HEK293 (cell line): ENCODE results near the gene MEI1.

Source experiments
- CTCF ChIA-PET: fragments of 350-600 bp; formaldehyde crosslinking; extraction: SDS; loops from one replicate; lab custom pipeline; 2021; ENCODE audit warnings: antibody characterized with exemption; lab: Yijun Ruan, JAX
- POLR2A ChIA-PET: fragments of 300-600 bp; formaldehyde crosslinking; extraction: SDS; loops from one replicate; lab custom pipeline; 2020; ENCODE audit warnings: antibody characterized with exemption, inconsistent platforms; lab: Yijun Ruan, JAX
- H3K27ac ChIP-seq: fragments of 200-500 bp; sonication (Bioruptor generic); 2 replicates; pipeline ENCODE4 v1.5.1; 2014; ENCODE audit warnings: low read depth, low read length, control low read depth, inconsistent platforms; ENCODE audit errors: extremely low read depth
- H3K36me3 ChIP-seq, 2 experiments: fragments of 200-500 bp in 1 of 2; sonication (Bioruptor generic) in 1 of 2; 1 replicate in 1 of 2; 2 replicates in 1 of 2; pipeline ENCODE4 v1.5.1; 2014 to 2017; ENCODE audit warnings: inconsistent platforms in 2 of 2, low read length in 2 of 2; ENCODE audit not compliant: control insufficient read depth in 2 of 2, insufficient read depth in 1 of 2
- H3K4me1 ChIP-seq: fragments of 200-500 bp; sonication (Bioruptor generic); 2 replicates; pipeline ENCODE4 v1.5.1; 2014; ENCODE audit warnings: mild to moderate bottlenecking, low read length, inconsistent platforms; ENCODE audit not compliant: control insufficient read depth, insufficient read depth
- H3K4me3 ChIP-seq: 2 replicates; pipeline ENCODE4 v1.5.1; 2011; ENCODE audit warnings: low read depth, mild to moderate bottlenecking, control low read depth, low read length, moderate library complexity
- H3K9me3 ChIP-seq: fragments of 200-500 bp; sonication (Bioruptor generic); 2 replicates; pipeline ENCODE4 v1.5.1; 2014; ENCODE audit warnings: low read depth, low read length, inconsistent platforms; ENCODE audit not compliant: control insufficient read depth, insufficient read depth
- BCL6B ChIP-seq: fragments of 450-650 bp; formaldehyde crosslinking; IDR thresholded peaks from 2 replicates; pipeline ENCODE4 v1.5.1; 2017; ENCODE audit warnings: missing biosample characterization, missing genetic modification characterization
- EGR2 ChIP-seq: fragments of 450-650 bp; formaldehyde crosslinking; IDR thresholded peaks from 2 replicates; pipeline ENCODE4 v1.5.1; 2016; ENCODE audit warnings: low read depth, missing biosample characterization, missing genetic modification characterization
- KLF10 ChIP-seq: fragments of 450-650 bp; IDR thresholded peaks from 2 replicates; pipeline ENCODE4 v1.5.1; 2018; ENCODE audit warnings: missing biosample characterization, mild to moderate bottlenecking, missing genetic modification characterization
- PRDM1 ChIP-seq: fragments of 450-650 bp; formaldehyde crosslinking; IDR thresholded peaks from 2 replicates; pipeline ENCODE4; 2016; ENCODE audit warnings: missing biosample characterization, missing genetic modification characterization
- ZBTB7A ChIP-seq: fragments of 450-650 bp; formaldehyde crosslinking; IDR thresholded peaks from 2 replicates; pipeline ENCODE4 v1.5.1; 2016; ENCODE audit warnings: low read depth, missing biosample characterization, missing genetic modification characterization
- ZEB2 ChIP-seq: fragments of 450-650 bp; formaldehyde crosslinking; IDR thresholded peaks from 2 replicates; pipeline ENCODE4 v1.5.1; 2016; ENCODE audit warnings: missing biosample characterization, missing genetic modification characterization
- ZFHX2 ChIP-seq: fragments of 450-650 bp; formaldehyde crosslinking; conservative IDR thresholded peaks from 2 replicates; pipeline ENCODE4 v1.5.1; 2016; ENCODE audit warnings: missing biosample characterization, missing genetic modification characterization
- ZNF132 ChIP-seq: fragments of 450-650 bp; formaldehyde crosslinking; IDR thresholded peaks from 2 replicates; pipeline ENCODE4 v1.5.1; 2017; ENCODE audit warnings: missing biosample characterization, missing genetic modification characterization, borderline replicate concordance
- ZNF214 ChIP-seq: fragments of 450-650 bp; formaldehyde crosslinking; IDR thresholded peaks from 2 replicates; pipeline ENCODE4 v1.5.1; 2017; ENCODE audit warnings: missing biosample characterization, mild to moderate bottlenecking, missing genetic modification characterization, borderline replicate concordance
- ZNF366 ChIP-seq: fragments of 450-650 bp; formaldehyde crosslinking; conservative IDR thresholded peaks from 2 replicates; pipeline ENCODE4 v1.5.1; 2016; ENCODE audit warnings: missing biosample characterization, missing genetic modification characterization
- ZNF394 ChIP-seq: fragments of 450-650 bp; formaldehyde crosslinking; IDR thresholded peaks from 2 replicates; pipeline ENCODE4 v1.5.1; 2016; ENCODE audit warnings: missing biosample characterization, missing genetic modification characterization, mild to moderate bottlenecking, moderate library complexity, borderline replicate concordance
- ZNF600 ChIP-seq: fragments of 450-650 bp; formaldehyde crosslinking; IDR thresholded peaks from 2 replicates; pipeline ENCODE4 v1.5.1; 2016; ENCODE audit warnings: missing biosample characterization, missing genetic modification characterization
- ZNF645 ChIP-seq: fragments of 450-650 bp; formaldehyde crosslinking; IDR thresholded peaks from 2 replicates; pipeline ENCODE4; 2016; ENCODE audit warnings: missing biosample characterization, missing genetic modification characterization
- ZNF654 ChIP-seq: fragments of 450-650 bp; formaldehyde crosslinking; IDR thresholded peaks from 2 replicates; pipeline ENCODE4 v1.5.1; 2016; ENCODE audit warnings: low read depth, missing biosample characterization, missing genetic modification characterization
- ZNF747 ChIP-seq: fragments of 450-650 bp; formaldehyde crosslinking; IDR thresholded peaks from 2 replicates; pipeline ENCODE4 v1.5.1; 2016; ENCODE audit warnings: missing biosample characterization, missing genetic modification characterization
- ZNF768 ChIP-seq: fragments of 450-650 bp; formaldehyde crosslinking; IDR thresholded peaks from 2 replicates; pipeline ENCODE4 v1.5.1; 2018; ENCODE audit warnings: missing biosample characterization, mild to moderate bottlenecking, missing genetic modification characterization
- TF ChIP-seq, protein P1 (sequence below): fragments of 450-650 bp; formaldehyde crosslinking; IDR thresholded peaks from 2 replicates; pipeline ENCODE4 v1.5.1; 2016; ENCODE audit warnings: missing biosample characterization, missing genetic modification characterization
- TF ChIP-seq, protein P2 (sequence below): fragments of 450-650 bp; formaldehyde crosslinking; IDR thresholded peaks from 2 replicates; pipeline ENCODE4 v1.5.1; 2016; ENCODE audit warnings: missing biosample characterization, missing genetic modification characterization
- TF ChIP-seq, protein P3 (sequence below): fragments of 450-650 bp; formaldehyde crosslinking; IDR thresholded peaks from 2 replicates; pipeline ENCODE4 v1.5.1; 2017; ENCODE audit warnings: missing biosample characterization, missing genetic modification characterization

Gene MEI1

GRCh38 chr22:41821471-41822316, 122.4 kb downstream of the MEI1 start:
- Histone ChIP-seq H3K4me1 (no peaks in the 10 kb centered on the region), H3K27ac (0 out of 2 replicates have a peak overlapping the region, but pooled peaks have one; percentile 11), H3K36me3 (peaks cover 1 to 66% of the 10 kb centered on the region in 2 experiments; a peak in 2 of 3 replicates), H3K4me3 (no peak overlapping the region), H3K9me3 (no peaks in the 10 kb centered on the region)
- ChIA-PET CTCF (interaction anchor here (0.6 to 2.5 kb wide), 15 partner anchors 13 to 171 kb away, joined by 3 to 11 read pairs (median 4); partner anchors contain the start of gene CCDC134), POLR2A (interaction anchor here (0.6 to 1.3 kb wide), 2 partner anchors 21 to 876 kb away, joined by 4 read pairs; partner anchors contain the start of gene CCDC134)
- TF ChIP-seq ZNF600 (peak; percentile 51; the same call in 1 of the 2 replicates), ZNF645 (tag by site-specific recombination) (no peak), ZEB2 (tag by site-specific recombination) (no peak), ZFHX2 (peak; percentile 60), KLF10 (tag by site-specific recombination) (no peak), PRDM1 (tag by site-specific recombination) (0 out of 2 replicates have a peak, but pooled peaks have one; percentile 13), ZNF132 (tag by site-specific recombination) (no peak), EGR2 (tag by site-specific recombination) (peak; percentile 68), ZNF214 (no peak)
- TF ChIP-seq, protein P1, sequence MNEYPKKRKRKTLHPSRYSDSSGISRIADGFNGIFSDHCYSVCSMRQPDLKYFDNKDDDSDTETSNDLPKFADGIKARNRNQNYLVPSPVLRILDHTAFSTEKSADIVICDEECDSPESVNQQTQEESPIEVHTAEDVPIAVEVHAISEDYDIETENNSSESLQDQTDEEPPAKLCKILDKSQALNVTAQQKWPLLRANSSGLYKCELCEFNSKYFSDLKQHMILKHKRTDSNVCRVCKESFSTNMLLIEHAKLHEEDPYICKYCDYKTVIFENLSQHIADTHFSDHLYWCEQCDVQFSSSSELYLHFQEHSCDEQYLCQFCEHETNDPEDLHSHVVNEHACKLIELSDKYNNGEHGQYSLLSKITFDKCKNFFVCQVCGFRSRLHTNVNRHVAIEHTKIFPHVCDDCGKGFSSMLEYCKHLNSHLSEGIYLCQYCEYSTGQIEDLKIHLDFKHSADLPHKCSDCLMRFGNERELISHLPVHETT, result no peak
- TF ChIP-seq, protein P2, sequence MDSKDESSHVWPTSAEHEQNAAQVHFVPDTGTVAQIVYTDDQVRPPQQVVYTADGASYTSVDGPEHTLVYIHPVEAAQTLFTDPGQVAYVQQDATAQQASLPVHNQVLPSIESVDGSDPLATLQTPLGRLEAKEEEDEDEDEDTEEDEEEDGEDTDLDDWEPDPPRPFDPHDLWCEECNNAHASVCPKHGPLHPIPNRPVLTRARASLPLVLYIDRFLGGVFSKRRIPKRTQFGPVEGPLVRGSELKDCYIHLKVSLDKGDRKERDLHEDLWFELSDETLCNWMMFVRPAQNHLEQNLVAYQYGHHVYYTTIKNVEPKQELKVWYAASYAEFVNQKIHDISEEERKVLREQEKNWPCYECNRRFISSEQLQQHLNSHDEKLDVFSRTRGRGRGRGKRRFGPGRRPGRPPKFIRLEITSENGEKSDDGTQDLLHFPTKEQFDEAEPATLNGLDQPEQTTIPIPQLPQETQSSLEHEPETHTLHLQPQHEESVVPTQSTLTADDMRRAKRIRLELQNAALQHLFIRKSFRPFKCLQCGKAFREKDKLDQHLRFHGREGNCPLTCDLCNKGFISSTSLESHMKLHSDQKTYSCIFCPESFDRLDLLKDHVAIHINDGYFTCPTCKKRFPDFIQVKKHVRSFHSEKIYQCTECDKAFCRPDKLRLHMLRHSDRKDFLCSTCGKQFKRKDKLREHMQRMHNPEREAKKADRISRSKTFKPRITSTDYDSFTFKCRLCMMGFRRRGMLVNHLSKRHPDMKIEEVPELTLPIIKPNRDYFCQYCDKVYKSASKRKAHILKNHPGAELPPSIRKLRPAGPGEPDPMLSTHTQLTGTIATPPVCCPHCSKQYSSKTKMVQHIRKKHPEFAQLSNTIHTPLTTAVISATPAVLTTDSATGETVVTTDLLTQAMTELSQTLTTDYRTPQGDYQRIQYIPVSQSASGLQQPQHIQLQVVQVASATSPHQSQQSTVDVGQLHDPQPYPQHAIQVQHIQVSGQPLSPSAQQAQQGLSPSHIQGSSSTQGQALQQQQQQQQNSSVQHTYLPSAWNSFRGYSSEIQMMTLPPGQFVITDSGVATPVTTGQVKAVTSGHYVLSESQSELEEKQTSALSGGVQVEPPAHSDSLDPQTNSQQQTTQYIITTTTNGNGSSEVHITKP (tag by site-specific recombination), result peak; percentile 84

- H3K36me3 ChIP-seq, result peaks cover 0 to 67% of the 10 kb centered on the region in 2 experiments; a peak in 2 of 3 replicates
- CTCF ChIA-PET, result interaction anchor here (0.6 to 2.5 kb wide), 15 partner anchors 18 to 170 kb away, joined by 3 to 11 read pairs (median 4); no protein-coding TSS in a partner anchor
- no peak overlapping the region for H3K27ac ChIP-seq
- no peaks in the 10 kb centered on the region for H3K9me3 ChIP-seq
- no peaks in the 10 kb centered on the region for H3K4me1 ChIP-seq
- H3K4me3 ChIP-seq, result no peak overlapping the region
- POLR2A ChIA-PET, result interaction anchor here (0.6 kb wide), 1 partner anchor 875 kb away, joined by 4 read pairs; no protein-coding TSS in a partner anchor
- TF ChIP-seq ZNF394, result no peak
- TF ChIP-seq ZNF654, result peak; percentile 87
- TF ChIP-seq BCL6B (tag by site-specific recombination), result no peak
- peak; percentile 34; the same call in 1 of the 2 replicates for TF ChIP-seq ZNF366 (tag by site-specific recombination)
- TF ChIP-seq ZBTB7A (tag by site-specific recombination), result no peak
- TF ChIP-seq, protein P3, sequence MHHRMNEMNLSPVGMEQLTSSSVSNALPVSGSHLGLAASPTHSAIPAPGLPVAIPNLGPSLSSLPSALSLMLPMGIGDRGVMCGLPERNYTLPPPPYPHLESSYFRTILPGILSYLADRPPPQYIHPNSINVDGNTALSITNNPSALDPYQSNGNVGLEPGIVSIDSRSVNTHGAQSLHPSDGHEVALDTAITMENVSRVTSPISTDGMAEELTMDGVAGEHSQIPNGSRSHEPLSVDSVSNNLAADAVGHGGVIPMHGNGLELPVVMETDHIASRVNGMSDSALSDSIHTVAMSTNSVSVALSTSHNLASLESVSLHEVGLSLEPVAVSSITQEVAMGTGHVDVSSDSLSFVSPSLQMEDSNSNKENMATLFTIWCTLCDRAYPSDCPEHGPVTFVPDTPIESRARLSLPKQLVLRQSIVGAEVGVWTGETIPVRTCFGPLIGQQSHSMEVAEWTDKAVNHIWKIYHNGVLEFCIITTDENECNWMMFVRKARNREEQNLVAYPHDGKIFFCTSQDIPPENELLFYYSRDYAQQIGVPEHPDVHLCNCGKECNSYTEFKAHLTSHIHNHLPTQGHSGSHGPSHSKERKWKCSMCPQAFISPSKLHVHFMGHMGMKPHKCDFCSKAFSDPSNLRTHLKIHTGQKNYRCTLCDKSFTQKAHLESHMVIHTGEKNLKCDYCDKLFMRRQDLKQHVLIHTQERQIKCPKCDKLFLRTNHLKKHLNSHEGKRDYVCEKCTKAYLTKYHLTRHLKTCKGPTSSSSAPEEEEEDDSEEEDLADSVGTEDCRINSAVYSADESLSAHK (tag by site-specific recombination), result no peak
- TF ChIP-seq ZNF768 (tag by site-specific recombination), result peak; percentile 91; the same call in 1 of the 2 replicates
- TF ChIP-seq ZNF747 (tag by site-specific recombination), result no peak
Observed at GRCh38 chr22:41822317-41823057, 123.2 kb downstream of the MEI1 start.
